Endothelial cell of umbilical vein (primary cell): ENCODE data around the gene NRDE2. TPM values are rescaled to one million over a fixed set of nuclear protein-coding genes. Genes with fewer than 3 reads are reported as not detected.

ENCODE experiments used
- BruUV-seq: library from RNA; stranded (reverse); fragments of 400-500 nt; replicated peaks from 2 replicates; lab custom pipeline; 2021; lab: Mats Ljungman, UMichigan
- CTCF ChIA-PET: fragments of 300-600, 350-600 bp; sonication (Branson Sonifier 250); formaldehyde crosslinking; loops from one replicate; lab custom pipeline; 2021; ENCODE audit warnings: antibody characterized with exemption, inconsistent platforms; lab: Charles Lee
- POLR2A ChIA-PET: fragments of 300-600, 350-600 bp; sonication (Branson Sonifier 250); formaldehyde crosslinking; loops from one replicate; lab custom pipeline; 2021; ENCODE audit warnings: antibody characterized with exemption, inconsistent platforms; lab: Charles Lee
- DNase-seq: peaks from one replicate; pipeline ENCODE4 v3.0.0-alpha.2; 2011; ENCODE audit warnings: low read depth, low spot score
- FAIRE-seq: peaks from 2 replicates; lab custom pipeline; 2011; peaks lifted over from hg19 to GRCh38; lab: Jason Lieb, UNC
- H2AFZ ChIP-seq: 2 replicates; pipeline ENCODE4 v1.6.0; 2012; ENCODE audit warnings: low read depth, low read length, control low read depth, inconsistent platforms
- H3K27ac ChIP-seq: 2 replicates; pipeline ENCODE4 v1.5.1; 2011; ENCODE audit warnings: low read depth, mild to moderate bottlenecking, control low read depth, low read length, moderate library complexity; ENCODE audit not compliant: insufficient read depth
- H3K27me3 ChIP-seq, 2 experiments: 2 replicates each; pipeline versions ENCODE4 v1.6.0 to v1.6.1; 2011; ENCODE audit warnings: low read length in 2 of 2, mixed read lengths in 1 of 2; ENCODE audit not compliant: control insufficient read depth in 2 of 2, insufficient read depth in 2 of 2
- H3K36me3 ChIP-seq, 2 experiments: 2 replicates in 1 of 2; 3 replicates in 1 of 2; pipeline ENCODE4 v1.5.1; 2011; ENCODE audit warnings: low read length in 2 of 2, mild to moderate bottlenecking in 1 of 2, moderate library complexity in 1 of 2; ENCODE audit not compliant: control insufficient read depth in 2 of 2, insufficient read depth in 2 of 2; ENCODE audit errors: extremely low read depth in 1 of 2
- H3K4me1 ChIP-seq: 3 replicates; pipeline ENCODE4 v1.5.1; 2011; ENCODE audit warnings: mild to moderate bottlenecking, low read length; ENCODE audit not compliant: control insufficient read depth, insufficient read depth; ENCODE audit errors: extremely low read depth
- H3K4me2 ChIP-seq: 2 replicates; pipeline ENCODE4 v1.6.1; 2011; ENCODE audit warnings: low read length, control low read depth, mixed read lengths; ENCODE audit not compliant: insufficient read depth
- H3K4me3 ChIP-seq, 3 experiments: fragments of 200-600 bp in 1 of 3; sonication (generic), shearing (Covaris generic) in 1 of 3; replicated peaks in 1 of 3; 2 replicates each; pipeline ENCODE4 v1.5.1; 2011 to 2016; ENCODE audit warnings: control low read depth in 3 of 3, low read length in 3 of 3, mild to moderate bottlenecking in 2 of 3, inconsistent platforms in 1 of 3, low read depth in 1 of 3, moderate library complexity in 1 of 3; ENCODE audit not compliant: insufficient read depth in 1 of 3
- H3K79me2 ChIP-seq: 2 replicates; pipeline ENCODE4 v1.6.0; 2012; ENCODE audit warnings: low read length, inconsistent platforms; ENCODE audit not compliant: control insufficient read depth, insufficient read depth
- H3K9ac ChIP-seq: replicated peaks from 2 replicates; pipeline ENCODE3; 2011; ENCODE audit warnings: low read length, control low read depth; ENCODE audit not compliant: insufficient read depth; ENCODE audit errors: extremely low read depth
- H3K9me1 ChIP-seq: replicated peaks from 3 replicates; pipeline ENCODE4 v1.6.0; 2011; ENCODE audit warnings: mild to moderate bottlenecking, low read length; ENCODE audit not compliant: control insufficient read depth, insufficient read depth; ENCODE audit errors: extremely low read depth
- H3K9me3 ChIP-seq: replicated peaks from 2 replicates; pipeline ENCODE4 v1.5.1; 2012; ENCODE audit warnings: low read length, inconsistent platforms; ENCODE audit not compliant: control insufficient read depth, insufficient read depth
- H4K20me1 ChIP-seq: replicated peaks from 2 replicates; pipeline ENCODE3; 2011; ENCODE audit warnings: mild to moderate bottlenecking, low read length; ENCODE audit not compliant: control insufficient read depth, insufficient read depth; ENCODE audit errors: extremely low read depth
- CTCF ChIP-seq, 2 donors: IDR thresholded peaks; 1 replicate in 1 of 2; 2 replicates in 1 of 2; pipeline ENCODE4 v1.5.1; 2011; ENCODE audit warnings: low read length in 2 of 2, mild to moderate bottlenecking in 2 of 2, moderate library complexity in 2 of 2, control low read depth in 1 of 2, inconsistent platforms in 1 of 2, low read depth in 1 of 2; ENCODE audit not compliant: insufficient read depth in 1 of 2; ENCODE audit errors: extremely low read depth in 1 of 2
- FOS ChIP-seq: IDR thresholded peaks from 2 replicates; pipeline ENCODE4 v1.6.1; 2011; ENCODE audit warnings: mild to moderate bottlenecking, low read length, moderate library complexity, borderline replicate concordance; ENCODE audit not compliant: insufficient read depth
- GATA2 ChIP-seq: IDR thresholded peaks from 2 replicates; pipeline ENCODE4 v1.7.0; 2011; ENCODE audit warnings: low read depth, mild to moderate bottlenecking, moderate library complexity, mixed read lengths, low read length; ENCODE audit not compliant: insufficient read length, insufficient read depth
- JUN ChIP-seq: IDR thresholded peaks from 2 replicates; pipeline ENCODE4 v1.6.1; 2011; ENCODE audit warnings: borderline replicate concordance, low read depth; ENCODE audit not compliant: insufficient read length, insufficient read depth
- POLR2AphosphoS5 ChIP-seq: IDR thresholded peaks from 2 replicates; pipeline ENCODE4 v1.6.1; 2012; ENCODE audit warnings: low read depth, mild to moderate bottlenecking, control low read depth, low read length, moderate library complexity; ENCODE audit not compliant: insufficient read depth
- dilution Hi-C: fragments of 300-500 bp; cut with MboI; formaldehyde crosslinking; loops from one replicate; pipeline ENCODE4 v1.15.0; 2019; ENCODE audit warnings: low sequenced_read_pairs; ENCODE audit not compliant: extremely low pct_ligation_motif_present
- intact Hi-C: fragments of 100-400 bp; cut with micrococcal nuclease; formaldehyde crosslinking; loops from one replicate; pipeline ENCODE4 v1.10.0; 2022
- polyA plus RNA-seq, 4 experiments: library from polyadenylated mRNA; depleted of rRNA in 3 of 4; stranded (reverse) in 3 of 4; unstranded in 1 of 4; fragments of >200 nt; gene quantifications; 2 replicates each; pipeline versions ENCODE4 v1.2.1 to v1.2.3, GENCODE V29; 2011 to 2012; ENCODE audit warnings: missing spikeins in 1 of 4
- total RNA-seq: library from RNA; stranded (reverse); gene quantifications from 2 replicates; pipeline ENCODE4 v1.2.3, GENCODE V29; 2021

NRDE2 gene
- total and polyA plus RNA-seq, 2 donors (not counting 3 experiments of a cell fraction or from before 2014, with no cell fraction given) = 8.5 to 22.1 TPM

GRCh38 chr14:90239139-90239538 lies 92.6 kb downstream of the NRDE2 start:
- Histone ChIP-seq H3K4me3 (no peak overlapping the region), H2AFZ (no peak overlapping the region), H3K4me1 (no peaks in the 10 kb centered on the region), H3K4me2 (no peak overlapping the region), H3K79me2 (no peaks in the 10 kb centered on the region), H3K27me3 (no peaks in the 10 kb centered on the region), H3K9me3 (peaks cover 5% of the 10 kb centered on the region), H3K36me3 (no peaks in the 10 kb centered on the region), H4K20me1 (no peaks in the 10 kb centered on the region), H3K27ac (no peak overlapping the region), H3K9ac (no peak overlapping the region), H3K9me1 (no peaks in the 10 kb centered on the region)
- no peak for FAIRE-seq
- ChIA-PET POLR2A (no interaction called here), CTCF (interaction anchor here (10.0 kb wide), 1 partner anchor 264 kb away, joined by 294 read pairs; no protein-coding TSS in a partner anchor)
- TF ChIP-seq FOS = peak; percentile 24
- no peak for TF ChIP-seq GATA2
- TF ChIP-seq CTCF (IDR thresholded peaks at IDR 0.05; ENCODE audit: extremely low read depth in 1 of 2, insufficient read depth in 1 of 2, low read depth in 1 of 2, low read length in 2 of 2) = no peak
- no peak for TF ChIP-seq POLR2AphosphoS5
- TF ChIP-seq JUN = no peak
- dilution Hi-C loops = no loop called here
- BruUV-seq = no TSS peak
- no peak for DNase-seq
- intact Hi-C loops = loop anchor here (5.0 kb wide), 1 partner anchor 1197 kb away; no protein-coding TSS in a partner anchor
